GM04503 (cell line): Measurements from ENCODE around the gene HOXA11.

Experiments
- DNase-seq: peaks from one replicate; pipeline ENCODE4 v3.0.0-alpha.2; 2012; ENCODE audit warnings: low read depth

Gene HOXA11

GRCh38 chr7:27158436-27159265 is 26.4 kb downstream of the HOXA11 start:
- DNase-seq, result no peak

- DNase-seq, result no peak
Measured at GRCh38 chr7:27157702-27158431, 27.2 kb downstream of the HOXA11 start.

- no peak for DNase-seq
Measured at GRCh38 chr7:27156916-27157701, 27.9 kb downstream of the HOXA11 start.

GRCh38 chr7:27156508-27156898 is 28.5 kb downstream of the HOXA11 start, which contains the start of gene HOXA7:
Gene HOXA7, minus strand, starts transcription at chr7:27156675. Its CDS starts 130 bp downstream, at chr7:27156545.
- DNase-seq, result no peak

- DNase-seq, result peak; percentile 10
Measured at GRCh38 chr7:27155816-27156507, 29.1 kb downstream of the HOXA11 start.

- DNase-seq, result no peak
Measured at GRCh38 chr7:27154901-27155815, 29.9 kb downstream of the HOXA11 start.

GRCh38 chr7:27154369-27154768 is 30.7 kb downstream of the HOXA11 start:
- no peak for DNase-seq

GRCh38 chr7:27153526-27153925 is 31.5 kb downstream of the HOXA11 start:
- no peak for DNase-seq

- DNase-seq, result no peak
Measured at GRCh38 chr7:27152816-27153442, 32.1 kb downstream of the HOXA11 start.

GRCh38 chr7:27151931-27152815 is 32.9 kb downstream of the HOXA11 start, which contains the start of gene HOXA3:
Gene HOXA3, minus strand, starts transcription at chr7:27152583. Its CDS starts 41,943 bp downstream, at chr7:27110640.
- no peak for DNase-seq

- no peak for DNase-seq
Measured at GRCh38 chr7:27151341-27151930, 33.6 kb downstream of the HOXA11 start.

GRCh38 chr7:27150568-27151340 is 34.3 kb downstream of the HOXA11 start:
- no peak for DNase-seq

- no peak for DNase-seq
Measured at GRCh38 chr7:27149842-27150567, 35.0 kb downstream of the HOXA11 start.

- no peak for DNase-seq
Measured at GRCh38 chr7:27148756-27149641, 36.0 kb downstream of the HOXA11 start.

GRCh38 chr7:27148031-27148755 is 36.8 kb downstream of the HOXA11 start:
- DNase-seq, result no peak
